GM06990 (cell line): ENCODE measurements around the gene SCN3B.

Source experiments
- DNase-seq: peaks from one replicate; pipeline ENCODE4 v3.0.0-alpha.2; 2011; ENCODE audit not compliant: insufficient read length; ENCODE audit errors: extremely low read depth
- H3K27me3 ChIP-seq: replicated peaks from 2 replicates; pipeline ENCODE4 v1.6.0; 2011; ENCODE audit warnings: low read length; ENCODE audit not compliant: control insufficient read depth, insufficient read depth
- H3K36me3 ChIP-seq: 2 replicates; pipeline ENCODE4 v1.5.1; 2011; ENCODE audit warnings: low read length; ENCODE audit not compliant: control insufficient read depth, insufficient read depth
- H3K4me3 ChIP-seq: replicated peaks from 2 replicates; pipeline ENCODE4 v1.5.1; 2011; ENCODE audit warnings: low read depth, mild to moderate bottlenecking, control low read depth, low read length
- CTCF ChIP-seq: IDR thresholded peaks from 2 replicates; pipeline ENCODE4 v1.5.1; 2011; ENCODE audit warnings: low read length, control low read depth, mild to moderate bottlenecking, inconsistent platforms; ENCODE audit not compliant: insufficient read depth, poor library complexity, severe bottlenecking

Gene SCN3B

DNA sequence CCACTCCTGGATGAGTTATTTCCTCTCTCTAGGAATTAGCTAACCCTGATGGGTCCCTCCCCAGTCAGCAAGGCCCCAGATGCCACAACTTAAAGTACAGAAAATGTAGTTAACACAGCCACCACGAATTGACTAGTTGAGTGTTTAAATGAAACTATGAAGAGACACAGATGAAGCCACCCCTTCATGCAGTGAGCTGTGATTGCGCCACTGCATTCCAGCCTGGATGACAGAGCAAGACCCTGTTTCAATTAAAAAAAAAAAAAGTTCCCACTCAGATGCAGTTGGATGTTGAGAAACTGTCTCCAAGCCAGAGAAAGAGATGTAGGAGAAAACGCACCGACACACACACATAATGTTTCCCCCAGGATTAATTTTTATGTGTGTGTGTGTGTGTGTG, 53.3 kb downstream of the SCN3B start:
- no peak overlapping the region for H3K4me3 ChIP-seq
- H3K36me3 ChIP-seq = peaks cover 1% of the 10 kb centered on the region
- no peaks in the 10 kb centered on the region for H3K27me3 ChIP-seq
- DNase-seq = no peak
- no peak for TF ChIP-seq CTCF

DNA sequence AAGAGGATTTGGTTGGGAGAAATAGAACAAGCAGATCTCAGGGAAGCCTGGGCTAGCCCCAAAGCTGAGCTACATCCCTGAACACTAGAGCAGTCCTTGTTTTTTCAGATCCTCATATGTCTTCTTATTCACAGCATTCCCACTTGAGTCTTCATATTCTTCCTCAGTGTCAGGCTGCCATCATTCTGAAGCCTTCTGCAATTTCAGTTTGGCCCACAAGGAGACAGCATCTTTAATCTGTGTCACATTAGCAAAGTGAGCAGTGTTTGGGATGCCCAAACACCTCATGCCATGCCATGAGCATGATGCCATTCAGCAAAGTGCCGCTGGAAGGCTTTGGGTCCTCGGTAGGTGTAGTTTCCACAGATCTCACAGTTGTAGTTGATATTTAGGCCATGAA, 56.6 kb downstream of the SCN3B start:
- Histone ChIP-seq H3K4me3 (no peak overlapping the region), H3K27me3 (no peaks in the 10 kb centered on the region), H3K36me3 (no peaks in the 10 kb centered on the region)
- TF ChIP-seq CTCF = no peak
- DNase-seq = no peak

- no peak for TF ChIP-seq CTCF
- DNase-seq = no peak
- Histone ChIP-seq H3K36me3 (0 out of 2 replicates have a peak, but pooled peaks cover 2% of the 10 kb centered on the region), H3K4me3 (no peak overlapping the region), H3K27me3 (no peaks in the 10 kb centered on the region)
Measured at GRCh38 chr11:123594921-123595320, 59.5 kb downstream of the SCN3B start.

GRCh38 chr11:123594188-123594901, 60.1 kb downstream of the SCN3B start:
- Histone ChIP-seq H3K4me3 (no peak overlapping the region), H3K27me3 (no peaks in the 10 kb centered on the region), H3K36me3 (0 out of 2 replicates have a peak, but pooled peaks cover 2% of the 10 kb centered on the region)
- no peak for TF ChIP-seq CTCF
- no peak for DNase-seq

- Histone ChIP-seq H3K36me3 (0 out of 2 replicates have a peak, but pooled peaks cover 2% of the 10 kb centered on the region), H3K4me3 (no peak overlapping the region)
- no peak for TF ChIP-seq CTCF
Measured at GRCh38 chr11:123593570-123593969, 60.9 kb downstream of the SCN3B start.

More at GRCh38 chr11:123593570-123593969, 60.9 kb downstream of the SCN3B start:
- H3K27me3 ChIP-seq = no peaks in the 10 kb centered on the region
- DNase-seq = no peak
